HFF-Myc (cell line): ENCODE results near the gene MYH6.

Source experiments
- DNase-seq: peaks from one replicate; pipeline ENCODE4 v3.0.0-alpha.2; 2011; ENCODE audit warnings: low read depth; ENCODE audit errors: extremely low read depth
- H3K4me3 ChIP-seq: replicated peaks from 2 replicates; pipeline ENCODE4 v1.5.1; 2011; ENCODE audit warnings: low read depth, mild to moderate bottlenecking, control low read depth, low read length
- CTCF ChIP-seq: IDR thresholded peaks from 2 replicates; pipeline ENCODE4 v1.5.1; 2012; ENCODE audit warnings: mild to moderate bottlenecking, low read depth, low read length, control low read depth; ENCODE audit errors: missing control alignments

Gene MYH6

GRCh38 chr14:23406725-23407355, 1.2 kb downstream of the MYH6 start:
- DNase-seq, result no peak
- H3K4me3 ChIP-seq, result no peak overlapping the region
- no peak for TF ChIP-seq CTCF

- no peak overlapping the region for H3K4me3 ChIP-seq
- no peak for DNase-seq
- TF ChIP-seq CTCF, result no peak
These were observed 1.8 kb downstream of the MYH6 start for GRCh38 chr14:23406244-23406643.

- no peak for TF ChIP-seq CTCF
- no peak for DNase-seq
These were observed 2.5 kb downstream of the MYH6 start for GRCh38 chr14:23405516-23406025.

GRCh38 chr14:23405096-23405495, 3.0 kb downstream of the MYH6 start:
- no peak overlapping the region for H3K4me3 ChIP-seq
- TF ChIP-seq CTCF, result no peak
- DNase-seq, result no peak

More at GRCh38 chr14:23405516-23406025, 2.5 kb downstream of the MYH6 start:
- no peak overlapping the region for H3K4me3 ChIP-seq

- no peak for DNase-seq
- TF ChIP-seq CTCF, result no peak
- H3K4me3 ChIP-seq, result no peak overlapping the region
These were observed 3.7 kb downstream of the MYH6 start for GRCh38 chr14:23404331-23404900.

GRCh38 chr14:23403908-23404307, 4.2 kb downstream of the MYH6 start:
- no peak overlapping the region for H3K4me3 ChIP-seq
- no peak for DNase-seq
- no peak for TF ChIP-seq CTCF

GRCh38 chr14:23403139-23403438, 5.0 kb downstream of the MYH6 start:
- no peak for DNase-seq
- H3K4me3 ChIP-seq, result no peak overlapping the region

More at GRCh38 chr14:23403139-23403438, 5.0 kb downstream of the MYH6 start:
- TF ChIP-seq CTCF, result no peak
